Calu3 (cell line): ENCODE results near the gene RASGEF1B. TPM values are rescaled to one million over a fixed set of nuclear protein-coding genes. Genes with fewer than 3 reads are reported as not detected.

ENCODE experiments used
- BruUV-seq: library from RNA; stranded (reverse); fragments of 400-500 nt; replicated peaks from 2 replicates; lab custom pipeline; 2021; lab: Mats Ljungman, UMichigan
- CTCF ChIA-PET: fragments of 300-600 bp; sonication (Branson Sonifier 250); formaldehyde crosslinking; loops from one replicate; lab custom pipeline; 2022; ENCODE audit warnings: antibody characterized with exemption; lab: Charles Lee
- DNase-seq: peaks from one replicate; pipeline ENCODE4 v3.0.0; 2022
- H3K27ac Mint-ChIP-seq: one replicate; pipeline ENCODE4 v1.8.0; 2022; ENCODE audit warnings: mixed read lengths; ENCODE audit not compliant: unreplicated experiment
- H3K27me3 Mint-ChIP-seq: one replicate; pipeline ENCODE4 v1.8.0; 2022; ENCODE audit warnings: mixed read lengths; ENCODE audit not compliant: unreplicated experiment
- H3K36me3 Mint-ChIP-seq: one replicate; pipeline ENCODE4 v1.8.0; 2022; ENCODE audit warnings: mild to moderate bottlenecking, moderate library complexity, mixed read lengths; ENCODE audit not compliant: insufficient read depth, unreplicated experiment
- H3K4me1 Mint-ChIP-seq: one replicate; pipeline ENCODE4 v1.8.0; 2022; ENCODE audit warnings: mild to moderate bottlenecking, low read depth, mixed read lengths; ENCODE audit not compliant: unreplicated experiment
- H3K4me3 Mint-ChIP-seq: one replicate; pipeline ENCODE4 v1.8.0; 2022; ENCODE audit warnings: mild to moderate bottlenecking, low read depth, moderate library complexity, mixed read lengths; ENCODE audit not compliant: unreplicated experiment
- H3K9me3 Mint-ChIP-seq: one replicate; pipeline ENCODE4 v1.8.0; 2022; ENCODE audit warnings: low read depth, mixed read lengths; ENCODE audit not compliant: unreplicated experiment
- intact Hi-C: fragments of 100-400 bp; cut with micrococcal nuclease; formaldehyde crosslinking; loops from one replicate; pipeline ENCODE4 v1.10.0; 2022; ENCODE audit not compliant: unreplicated experiment
- total RNA-seq: library from RNA; stranded (reverse); gene quantifications from 2 replicates; pipeline ENCODE4 v1.2.3, GENCODE V29; 2022
- TF ChIP-seq, protein P1 (sequence below): fragments of 200-600 bp; IDR thresholded peaks from one replicate; pipeline ENCODE4 v1.8.0; 2022; ENCODE audit warnings: antibody characterized with exemption; ENCODE audit not compliant: unreplicated experiment

RASGEF1B gene
- total RNA-seq, 1 experiment from 2014 or later = 33.8 TPM

DNA sequence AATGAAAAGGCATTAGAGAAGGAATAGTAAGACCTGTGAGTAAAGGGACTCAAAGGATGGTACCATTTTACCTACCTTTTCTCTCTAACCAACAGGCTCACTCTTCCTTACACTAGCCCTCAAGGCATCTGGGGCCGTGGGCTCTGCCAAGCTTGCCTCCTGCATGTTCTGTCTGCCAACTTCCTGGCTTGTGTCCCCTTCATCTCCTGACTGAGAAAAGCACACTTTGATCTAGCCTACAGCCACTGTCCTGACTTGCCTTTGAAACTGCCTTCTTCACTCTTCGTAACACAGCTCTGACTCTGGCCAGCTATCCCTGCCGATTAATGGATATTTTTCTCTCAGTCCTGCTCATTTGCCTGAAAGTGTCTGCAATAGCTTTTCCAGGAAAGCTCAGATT, 76.5 kb downstream of the RASGEF1B start:
- DNase-seq = no peak
- Mint-ChIP-seq H3K27ac (no peak overlapping the region), H3K9me3 (no peaks in the 10 kb centered on the region), H3K4me1 (no peaks in the 10 kb centered on the region), H3K4me3 (no peak overlapping the region), H3K27me3 (no peaks in the 10 kb centered on the region), H3K36me3 (no peaks in the 10 kb centered on the region)
- BruUV-seq = no TSS peak
- intact Hi-C loops = no loop called here
- CTCF ChIA-PET = no interaction called here
- TF ChIP-seq, protein P1, sequence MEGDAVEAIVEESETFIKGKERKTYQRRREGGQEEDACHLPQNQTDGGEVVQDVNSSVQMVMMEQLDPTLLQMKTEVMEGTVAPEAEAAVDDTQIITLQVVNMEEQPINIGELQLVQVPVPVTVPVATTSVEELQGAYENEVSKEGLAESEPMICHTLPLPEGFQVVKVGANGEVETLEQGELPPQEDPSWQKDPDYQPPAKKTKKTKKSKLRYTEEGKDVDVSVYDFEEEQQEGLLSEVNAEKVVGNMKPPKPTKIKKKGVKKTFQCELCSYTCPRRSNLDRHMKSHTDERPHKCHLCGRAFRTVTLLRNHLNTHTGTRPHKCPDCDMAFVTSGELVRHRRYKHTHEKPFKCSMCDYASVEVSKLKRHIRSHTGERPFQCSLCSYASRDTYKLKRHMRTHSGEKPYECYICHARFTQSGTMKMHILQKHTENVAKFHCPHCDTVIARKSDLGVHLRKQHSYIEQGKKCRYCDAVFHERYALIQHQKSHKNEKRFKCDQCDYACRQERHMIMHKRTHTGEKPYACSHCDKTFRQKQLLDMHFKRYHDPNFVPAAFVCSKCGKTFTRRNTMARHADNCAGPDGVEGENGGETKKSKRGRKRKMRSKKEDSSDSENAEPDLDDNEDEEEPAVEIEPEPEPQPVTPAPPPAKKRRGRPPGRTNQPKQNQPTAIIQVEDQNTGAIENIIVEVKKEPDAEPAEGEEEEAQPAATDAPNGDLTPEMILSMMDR = no peak

DNA sequence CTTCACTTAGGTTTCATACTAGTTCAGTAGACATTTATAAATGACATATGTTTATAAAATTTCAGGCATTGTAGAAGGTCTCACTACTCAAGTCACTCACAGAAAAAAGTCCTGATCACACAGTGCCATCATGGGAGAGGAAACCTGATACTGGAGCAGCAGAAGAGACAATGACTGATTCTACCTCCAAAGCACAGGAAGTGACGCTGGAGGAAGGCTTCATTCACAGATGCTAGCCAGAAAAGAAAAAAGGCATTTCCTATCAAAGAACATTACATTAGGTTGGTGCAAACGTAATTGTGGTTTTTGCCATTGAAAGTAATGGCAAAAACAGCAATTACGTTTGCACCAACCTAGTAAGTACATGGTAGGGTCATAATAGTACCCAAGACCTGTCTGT, 79.5 kb downstream of the RASGEF1B start:
- CTCF ChIA-PET = no interaction called here
- no peaks in the 10 kb centered on the region for H3K9me3 Mint-ChIP-seq
- no peaks in the 10 kb centered on the region for H3K4me1 Mint-ChIP-seq
- TF ChIP-seq, protein P1 = no peak
- intact Hi-C loops = no loop called here
- no peak overlapping the region for H3K27ac Mint-ChIP-seq
- H3K36me3 Mint-ChIP-seq = no peaks in the 10 kb centered on the region
- H3K4me3 Mint-ChIP-seq = no peak overlapping the region
- no TSS peak for BruUV-seq
- no peak for DNase-seq
- H3K27me3 Mint-ChIP-seq = no peaks in the 10 kb centered on the region

DNA sequence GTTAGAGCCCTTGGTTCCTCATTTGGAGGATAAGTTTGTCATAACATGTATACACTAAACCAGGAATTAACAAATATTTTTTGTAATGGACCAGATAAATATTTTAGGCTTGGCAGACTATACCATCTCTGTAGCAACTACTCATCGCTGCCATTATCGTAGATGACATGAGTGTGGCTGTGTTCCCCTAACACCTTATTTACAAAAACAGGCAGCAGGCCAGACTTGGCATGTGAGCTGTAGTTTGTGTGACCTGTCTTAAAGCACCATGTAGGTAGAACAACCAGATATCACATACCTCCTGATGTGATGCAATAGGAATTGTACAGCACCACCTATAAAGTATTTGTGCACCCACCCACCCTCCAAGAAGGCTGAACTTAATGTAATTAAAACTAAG, 82.0 kb downstream of the RASGEF1B start:
- intact Hi-C loops = no loop called here
- no peak overlapping the region for H3K27ac Mint-ChIP-seq
- no peak for DNase-seq
- no TSS peak for BruUV-seq
- TF ChIP-seq, protein P1 = no peak
- H3K27me3 Mint-ChIP-seq = peaks cover 14% of the 10 kb centered on the region
- CTCF ChIA-PET = no interaction called here
- H3K36me3 Mint-ChIP-seq = no peaks in the 10 kb centered on the region
- no peak overlapping the region for H3K4me3 Mint-ChIP-seq
- no peaks in the 10 kb centered on the region for H3K4me1 Mint-ChIP-seq
- H3K9me3 Mint-ChIP-seq = no peaks in the 10 kb centered on the region

DNA sequence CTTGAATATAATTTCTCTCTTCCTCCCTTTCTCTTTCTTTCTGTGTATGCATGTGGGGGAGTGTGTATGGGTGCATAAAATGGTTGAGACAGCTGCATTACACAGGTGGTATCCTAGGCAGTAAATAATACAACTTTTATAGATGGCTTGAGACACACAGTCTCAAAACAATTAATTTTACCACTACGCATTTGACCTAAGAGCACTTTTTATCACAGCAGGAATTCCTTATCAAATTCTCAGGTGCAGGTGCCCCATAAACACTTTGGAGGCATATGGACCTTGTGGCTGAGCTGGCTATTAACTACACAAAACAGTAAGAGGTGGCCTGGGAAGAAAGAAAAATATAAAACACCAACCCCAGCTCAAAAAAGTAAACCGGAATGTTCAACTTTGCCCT, 91.3 kb downstream of the RASGEF1B start:
- Mint-ChIP-seq H3K36me3 (no peaks in the 10 kb centered on the region), H3K4me3 (no peak overlapping the region), H3K27me3 (peaks cover 10% of the 10 kb centered on the region), H3K27ac (no peak overlapping the region), H3K9me3 (no peaks in the 10 kb centered on the region), H3K4me1 (no peaks in the 10 kb centered on the region)
- BruUV-seq = no TSS peak
- TF ChIP-seq, protein P1 = no peak
- CTCF ChIA-PET = interaction anchor here (0.7 kb wide), 1 partner anchor 867 kb away, joined by 3 read pairs; no protein-coding TSS in a partner anchor
- no peak for DNase-seq
- intact Hi-C loops = no loop called here
